HG03439 (cell line): Measurements from ENCODE around the gene RAB8B.
A peak's percentile ranks its signal among the peaks of the same experiment; 100 is the strongest.

ENCODE experiments used
- ATAC-seq: cut with Tn5 transposase; IDR thresholded peaks from one replicate; pipeline ENCODE4 v1.9.1; 2021; ENCODE audit warnings: mild to moderate bottlenecking, moderate library complexity; ENCODE audit not compliant: unreplicated experiment

RAB8B gene

GRCh38 chr15:63260791-63261190, 71.4 kb downstream of the RAB8B start:
- ATAC-seq: no peak

GRCh38 chr15:63261311-63261710, 71.9 kb downstream of the RAB8B start:
- ATAC-seq: no peak

- no peak for ATAC-seq
These were observed 74.1 kb downstream of the RAB8B start for GRCh38 chr15:63263519-63263918.

GRCh38 chr15:63264688-63265293, 75.4 kb downstream of the RAB8B start:
- no peak for ATAC-seq

- ATAC-seq: no peak
These were observed 85.0 kb downstream of the RAB8B start for GRCh38 chr15:63274427-63274826.

- ATAC-seq: no peak
These were observed 87.1 kb downstream of the RAB8B start for GRCh38 chr15:63276342-63277037.

- peak; percentile 50 for ATAC-seq
These were observed 87.9 kb downstream of the RAB8B start, which contains the start of gene APH1B for GRCh38 chr15:63277038-63277892. APH1B (plus strand) TSS chr15:63277605; CDS start chr15:63277624, 19 bp downstream.

GRCh38 chr15:63277893-63278456, 88.6 kb downstream of the RAB8B start:
- ATAC-seq: peak; percentile 24

- ATAC-seq: no peak
These were observed 93.7 kb downstream of the RAB8B start for GRCh38 chr15:63283126-63283525.

- no peak for ATAC-seq
These were observed 94.9 kb downstream of the RAB8B start for GRCh38 chr15:63284335-63284734.

- ATAC-seq: no peak
These were observed 97.7 kb downstream of the RAB8B start for GRCh38 chr15:63287109-63287508.

GRCh38 chr15:63288342-63288741, 98.9 kb downstream of the RAB8B start:
- no peak for ATAC-seq

- ATAC-seq: no peak
These were observed 99.5 kb downstream of the RAB8B start for GRCh38 chr15:63288778-63289378.

- no peak for ATAC-seq
These were observed 102.1 kb downstream of the RAB8B start for GRCh38 chr15:63291507-63291906.

GRCh38 chr15:63292241-63292640, 102.8 kb downstream of the RAB8B start:
- no peak for ATAC-seq

GRCh38 chr15:63292771-63293170, 103.4 kb downstream of the RAB8B start:
- no peak for ATAC-seq

- ATAC-seq: no peak
These were observed 105.0 kb downstream of the RAB8B start for GRCh38 chr15:63294359-63294758.

- no peak for ATAC-seq
These were observed 105.9 kb downstream of the RAB8B start for GRCh38 chr15:63295341-63295740.

GRCh38 chr15:63296195-63296594, 106.8 kb downstream of the RAB8B start:
- ATAC-seq: no peak

GRCh38 chr15:63299943-63300575, 110.7 kb downstream of the RAB8B start:
- ATAC-seq: no peak
